Pancreas (tissue), 10 donors: ENCODE results near the gene PELO. TPM values are rescaled to one million over a fixed set of nuclear protein-coding genes. Genes with fewer than 3 reads are reported as not detected.

Source experiments
- ATAC-seq, 4 donors: fragments of 200-7000 bp; cut with Tn5 transposase; one replicate each; pipeline versions ENCODE4 v1.8.0 to v1.9.1; 2020; ENCODE audit warnings: mild to moderate bottlenecking in 4 of 4, moderate library complexity in 4 of 4
- DNase-seq, 6 donors: peaks; one replicate each; pipeline ENCODE4 v3.0.0-alpha.2; 2020
- FAIRE-seq: peaks from 2 replicates; lab custom pipeline; 2012; peaks lifted over from hg19 to GRCh38; lab: Jason Lieb, UNC
- H3K27ac ChIP-seq, 4 donors: fragments of 200-600 bp; sonication (generic); 1 replicate in 3 of 4; 2 replicates in 1 of 4; pipeline versions ENCODE4 v1.5.0 to v1.8.0; 2020
- H3K27me3 ChIP-seq, 4 donors: fragments of 200-600 bp; one replicate each; pipeline ENCODE4 v1.8.0; 2021
- H3K36me3 ChIP-seq, 3 donors: fragments of 200-600 bp; sonication (generic) in 1 of 3; one replicate each; pipeline versions ENCODE4 v1.5.0 to v1.8.0; 2020 to 2021
- H3K4me1 ChIP-seq, 3 donors: fragments of 200-600 bp; one replicate each; pipeline ENCODE4 v1.8.0; 2021
- H3K4me3 ChIP-seq, 4 donors: fragments of 200-600 bp; sonication (generic) in 2 of 4; one replicate each; pipeline versions ENCODE4 v1.5.0 to v1.8.0; 2020 to 2021
- H3K9me3 ChIP-seq, 4 donors: fragments of 200-600 bp; one replicate each; pipeline ENCODE4 v1.8.0; 2021
- WGBS, 2 donors: extraction: QIAGEN DNeasy Blood & Tissue Kit; methylation state at CpG; one replicate each; pipeline ENCODE4 v1.1.7; 2013; 5-methylcytosine and 5-hydroxymethylcytosine counted together
- intact Hi-C, 3 donors: fragments of 100-400 bp; cut with DNase I; formaldehyde crosslinking; loops; one replicate each; pipeline versions ENCODE4 v1.11.1 to v1.14.2; 2022
- polyA plus RNA-seq, 2 donors: library from polyadenylated mRNA; stranded (reverse); fragments of 200-250 nt; gene quantifications; one replicate each; pipeline ENCODE4 v1.2.3, GENCODE V29; 2013
- total RNA-seq, 6 donors: library from RNA; stranded (reverse); fragmentation: NEBNext Ultra II Directional in 4 of 6; extraction: Animal tissue kit (Norgen Biotek cat#: 25700) in 4 of 6; gene quantifications; one replicate each; pipeline versions ENCODE4 v1.2.1 to v1.2.4, GENCODE V29; 2021 to 2023
- TF ChIP-seq, protein P1 (sequence below), 4 donors: fragments of 200-600 bp; sonication (generic) in 3 of 4; IDR thresholded peaks; one replicate each; pipeline versions ENCODE4 v1.5.0 to v1.8.0; 2021; ENCODE audit warnings: antibody characterized with exemption in 4 of 4
- donor health status: healthy with polysubstance abuse.
- donor health status: DM: no; HTN: no; CAD: no; lungs with moderate emphysema.
- donor health status: DM: no; HTN: no; CAD: no.
- donor health status: control.
- donor health status: control.
- donor health status: Bipolar disorder and iron deficiency.
- donor health status: DM: yes; HTN: yes; CAD: no.
- donor health status: DM: no; HTN: no; CAD: no.
- donor health status: DM: no; HTN: no; CAD: no.
- donor health status: DM: yes; HTN: yes; CAD: no.

PELO gene, protein sequence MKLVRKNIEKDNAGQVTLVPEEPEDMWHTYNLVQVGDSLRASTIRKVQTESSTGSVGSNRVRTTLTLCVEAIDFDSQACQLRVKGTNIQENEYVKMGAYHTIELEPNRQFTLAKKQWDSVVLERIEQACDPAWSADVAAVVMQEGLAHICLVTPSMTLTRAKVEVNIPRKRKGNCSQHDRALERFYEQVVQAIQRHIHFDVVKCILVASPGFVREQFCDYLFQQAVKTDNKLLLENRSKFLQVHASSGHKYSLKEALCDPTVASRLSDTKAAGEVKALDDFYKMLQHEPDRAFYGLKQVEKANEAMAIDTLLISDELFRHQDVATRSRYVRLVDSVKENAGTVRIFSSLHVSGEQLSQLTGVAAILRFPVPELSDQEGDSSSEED
- total RNA-seq (10 to 100 TPM in 2 of 6 donors, 1 to 10 TPM in 4; 6.0 to 12.2 (median 8.2) TPM), polyA plus RNA-seq (1 to 10 TPM; 2.0 to 7.3 TPM)

DNA sequence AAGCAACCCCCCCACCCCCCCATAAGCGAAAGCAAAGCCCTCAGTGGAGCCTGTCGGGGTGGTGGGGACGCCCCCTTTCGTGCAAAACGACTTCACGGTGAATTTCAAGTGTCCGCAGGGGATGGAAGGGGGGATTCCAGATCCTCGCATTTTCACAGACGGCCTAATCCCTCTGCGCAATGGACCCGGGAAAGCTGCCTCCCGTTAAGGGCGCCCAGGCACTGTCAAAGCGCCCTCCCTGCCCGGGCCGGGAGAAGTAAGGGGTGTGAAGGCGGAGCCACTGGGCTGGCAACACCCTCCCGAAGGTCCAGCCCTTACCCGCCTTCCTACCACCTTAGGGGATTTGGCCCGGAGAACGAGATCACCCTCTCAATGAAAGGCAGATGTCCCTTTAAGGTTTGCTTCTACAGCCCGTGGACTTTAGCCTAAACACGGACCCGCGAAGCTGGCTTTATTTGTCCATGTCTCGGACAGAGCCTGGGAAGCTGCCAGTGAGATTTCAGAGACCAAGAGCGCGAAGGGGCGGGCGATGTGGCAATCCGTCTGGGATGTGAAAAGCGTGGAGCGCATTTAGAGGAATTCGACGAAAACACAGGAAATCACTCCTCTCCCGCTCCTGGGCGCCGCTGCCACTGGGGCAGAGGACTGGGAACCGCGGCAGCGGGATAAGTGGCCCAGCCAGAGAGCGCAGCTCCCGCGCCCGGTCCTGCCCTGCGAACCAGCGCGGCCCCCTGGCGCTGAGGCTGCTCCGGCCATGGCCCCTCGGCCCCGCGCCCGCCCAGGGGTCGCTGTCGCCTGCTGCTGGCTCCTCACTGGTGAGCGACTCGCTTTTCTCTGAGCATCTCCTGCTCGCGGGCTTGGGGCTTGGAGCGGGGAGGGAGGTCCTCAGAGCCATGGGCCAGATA, at the start of gene PELO, which contains the start of gene ITGA1:
TSS of gene PELO (plus strand) at position 317 of the 905 bp plus-strand sequence. CDS start 12,479 bp downstream, outside the sequence.
TSS of gene ITGA1 (plus strand) at position 317 of the 905 bp plus-strand sequence. CDS start at position 755, 438 bp downstream.
- DNase-seq: peak; percentile 48 to 79 (median 68)
- H3K27me3 ChIP-seq: no peaks in the 10 kb centered on the region
- TF ChIP-seq, protein P1, sequence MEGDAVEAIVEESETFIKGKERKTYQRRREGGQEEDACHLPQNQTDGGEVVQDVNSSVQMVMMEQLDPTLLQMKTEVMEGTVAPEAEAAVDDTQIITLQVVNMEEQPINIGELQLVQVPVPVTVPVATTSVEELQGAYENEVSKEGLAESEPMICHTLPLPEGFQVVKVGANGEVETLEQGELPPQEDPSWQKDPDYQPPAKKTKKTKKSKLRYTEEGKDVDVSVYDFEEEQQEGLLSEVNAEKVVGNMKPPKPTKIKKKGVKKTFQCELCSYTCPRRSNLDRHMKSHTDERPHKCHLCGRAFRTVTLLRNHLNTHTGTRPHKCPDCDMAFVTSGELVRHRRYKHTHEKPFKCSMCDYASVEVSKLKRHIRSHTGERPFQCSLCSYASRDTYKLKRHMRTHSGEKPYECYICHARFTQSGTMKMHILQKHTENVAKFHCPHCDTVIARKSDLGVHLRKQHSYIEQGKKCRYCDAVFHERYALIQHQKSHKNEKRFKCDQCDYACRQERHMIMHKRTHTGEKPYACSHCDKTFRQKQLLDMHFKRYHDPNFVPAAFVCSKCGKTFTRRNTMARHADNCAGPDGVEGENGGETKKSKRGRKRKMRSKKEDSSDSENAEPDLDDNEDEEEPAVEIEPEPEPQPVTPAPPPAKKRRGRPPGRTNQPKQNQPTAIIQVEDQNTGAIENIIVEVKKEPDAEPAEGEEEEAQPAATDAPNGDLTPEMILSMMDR (IDR thresholded peaks at IDR 0.05): no peak
- FAIRE-seq: no peak
- H3K9me3 ChIP-seq: no peaks in the 10 kb centered on the region
- intact Hi-C loops: loop anchor here in 2 of 3 donors (5.0 to 10.0 kb wide), 2 partner anchors 127 to 129 kb away; no protein-coding TSS in a partner anchor
- H3K27ac ChIP-seq: peak within 1 kb of the TSS; percentile 8 to 78 (median 56)
- WGBS, 2 donors: 0 to 1% methylated on average over 61 of the region's 61 CpGs
- peak within 1 kb of the TSS; percentile 46 to 55 (median 48) for H3K4me3 ChIP-seq
- no peaks in the 10 kb centered on the region for H3K36me3 ChIP-seq
- peak; percentile 83 to 95 (median 90) for ATAC-seq
- peaks cover 0 to 4% (median 4%) of the 10 kb centered on the region in 3 donors for H3K4me1 ChIP-seq

DNA sequence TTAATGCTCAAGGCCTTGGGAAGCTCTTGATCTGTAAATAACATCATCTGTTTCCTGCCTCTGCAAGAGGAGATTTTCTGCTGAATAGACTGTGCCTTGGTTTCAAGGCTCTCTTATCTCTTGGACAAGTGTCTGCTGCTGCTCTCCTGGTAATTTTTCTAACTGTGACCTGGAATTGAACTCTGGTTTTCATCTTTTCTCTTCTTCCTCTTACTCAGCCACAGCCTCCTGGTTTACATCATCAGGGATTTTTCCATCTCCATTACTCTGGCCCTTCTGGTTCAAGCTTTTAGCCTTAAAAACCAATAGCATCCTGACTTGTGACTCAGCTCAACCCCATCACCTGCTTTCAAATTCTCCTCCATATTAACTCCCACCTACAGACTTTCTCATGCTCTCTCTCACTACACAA, 49.6 kb upstream of the PELO start:
- no peak overlapping the region for H3K4me3 ChIP-seq
- intact Hi-C loops: no loop called here
- no peaks in the 10 kb centered on the region for H3K9me3 ChIP-seq
- no peaks in the 10 kb centered on the region for H3K27me3 ChIP-seq
- FAIRE-seq (no peak), DNase-seq (no peak), ATAC-seq (no peak)
- no peaks in the 10 kb centered on the region for H3K36me3 ChIP-seq
- TF ChIP-seq, protein P1 (IDR thresholded peaks at IDR 0.05): no peak
- no peaks in the 10 kb centered on the region for H3K4me1 ChIP-seq
- no peak overlapping the region for H3K27ac ChIP-seq

DNA sequence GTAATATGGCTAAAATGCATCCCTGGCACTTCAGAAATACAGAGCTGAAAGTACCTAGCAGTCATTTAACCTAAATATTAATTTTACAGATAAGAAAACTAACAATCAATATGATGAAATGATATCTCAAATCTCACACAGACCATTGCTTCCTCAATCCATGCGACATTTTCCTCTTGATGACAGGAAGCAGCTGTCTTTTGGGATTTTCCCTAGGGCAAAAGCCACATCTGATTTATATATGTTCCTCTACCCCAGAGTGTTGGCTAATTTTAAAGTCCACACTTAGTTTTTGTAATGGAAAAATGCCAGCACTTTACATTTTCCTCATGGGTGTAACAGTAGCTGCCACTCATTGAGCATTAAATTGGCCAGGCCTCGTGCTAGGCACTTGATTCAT, 47.7 kb upstream of the PELO start:
- Histone ChIP-seq H3K4me1 (no peaks in the 10 kb centered on the region), H3K4me3 (no peak overlapping the region), H3K9me3 (no peaks in the 10 kb centered on the region), H3K27ac (no peak overlapping the region), H3K27me3 (no peaks in the 10 kb centered on the region), H3K36me3 (no peaks in the 10 kb centered on the region)
- FAIRE-seq (no peak), ATAC-seq (no peak), DNase-seq (no peak)
- TF ChIP-seq, protein P1 (IDR thresholded peaks at IDR 0.05): no peak
- intact Hi-C loops: no loop called here
- WGBS, 2 donors: 79 to 91% methylated on average over 2 of the region's 2 CpGs

DNA sequence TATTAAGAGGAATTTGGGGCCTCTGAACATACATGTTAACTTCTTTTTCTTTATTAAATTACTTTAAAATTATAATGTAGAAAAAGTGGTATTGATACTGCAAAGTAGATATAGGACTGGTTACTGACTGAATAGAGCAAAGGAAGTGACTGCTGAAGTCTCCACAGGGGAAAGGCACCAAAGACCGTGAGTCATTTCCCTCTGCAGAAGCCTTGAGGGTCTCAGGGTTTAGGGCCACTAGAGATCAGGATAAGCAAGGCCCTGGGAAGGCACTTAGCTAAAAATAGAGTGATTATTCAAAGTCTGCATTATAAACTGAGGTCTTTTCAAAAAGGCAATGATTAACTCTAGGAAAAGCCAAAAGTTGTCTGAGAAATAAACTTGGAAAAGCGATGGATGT, 44.7 kb upstream of the PELO start:
- ATAC-seq (no peak), DNase-seq (no peak), FAIRE-seq (no peak)
- intact Hi-C loops: no loop called here
- 71 to 74% methylated on average over 2 of the region's 2 CpGs for WGBS, 2 donors
- H3K4me3 ChIP-seq: no peak overlapping the region
- no peak overlapping the region for H3K27ac ChIP-seq
- no peaks in the 10 kb centered on the region for H3K9me3 ChIP-seq
- no peaks in the 10 kb centered on the region for H3K36me3 ChIP-seq
- TF ChIP-seq, protein P1 (IDR thresholded peaks at IDR 0.05): no peak
- H3K4me1 ChIP-seq: no peaks in the 10 kb centered on the region
- no peaks in the 10 kb centered on the region for H3K27me3 ChIP-seq
